ENCODE data around the gene UGT2B28. TPM values are rescaled to one million over a fixed set of nuclear protein-coding genes. Genes with fewer than 3 reads are reported as not detected.
"Not testable (repeated sequence)": the region's sequence is repeated elsewhere in the genome, so short reads cannot be mapped to it uniquely, and the experiment has no call there.

The UGT2B28 gene
- total RNA-seq: not detected in 2 replicates

- DNase-seq (ENCODE audit: low read depth); H3K4me3 ChIP-seq (ENCODE audit: low read depth, low read length): not testable (repeated sequence)
Measured at GRCh38 chr4:69280081-69280480, at the start of gene UGT2B28. Gene UGT2B28 (plus strand): TSS chr4:69280475. CDS start chr4:69280501, 26 bp downstream.

GRCh38 chr4:69239092-69239491, 41.2 kb upstream of the UGT2B28 start:
- no peak for DNase-seq (ENCODE audit: low read depth)
- H3K4me3 ChIP-seq (ENCODE audit: low read depth, low read length): no peak overlapping the region
- TF ChIP-seq CTCF (conservative IDR thresholded peaks at IDR 0.05; ENCODE audit: low read depth, low read length): no peak

- no peak overlapping the region for H3K4me3 ChIP-seq (ENCODE audit: low read depth, low read length)
- TF ChIP-seq CTCF (conservative IDR thresholded peaks at IDR 0.05; ENCODE audit: low read depth, low read length): no peak
- no peak for DNase-seq (ENCODE audit: low read depth)
Measured at GRCh38 chr4:69239557-69240168, 40.6 kb upstream of the UGT2B28 start.

- H3K4me3 ChIP-seq (ENCODE audit: low read depth, low read length); DNase-seq (ENCODE audit: low read depth): not testable (repeated sequence)
Measured at GRCh38 chr4:69240787-69241186, 39.5 kb upstream of the UGT2B28 start.

- not testable (repeated sequence) for DNase-seq (ENCODE audit: low read depth)
Measured at GRCh38 chr4:69241746-69242145, 38.5 kb upstream of the UGT2B28 start.

GRCh38 chr4:69242562-69243240, 37.6 kb upstream of the UGT2B28 start:
- DNase-seq (ENCODE audit: low read depth); H3K4me3 ChIP-seq (ENCODE audit: low read depth, low read length): not testable (repeated sequence)

More at GRCh38 chr4:69241746-69242145, 38.5 kb upstream of the UGT2B28 start:
- H3K4me3 ChIP-seq (ENCODE audit: low read depth, low read length): not testable (repeated sequence)

- not testable (repeated sequence) for H3K4me3 ChIP-seq (ENCODE audit: low read depth, low read length)
Measured at GRCh38 chr4:69250884-69251283, 29.4 kb upstream of the UGT2B28 start.

GRCh38 chr4:69253147-69253772, 27.0 kb upstream of the UGT2B28 start:
- not testable (repeated sequence) for DNase-seq (ENCODE audit: low read depth); H3K4me3 ChIP-seq (ENCODE audit: low read depth, low read length)

More at GRCh38 chr4:69250884-69251283, 29.4 kb upstream of the UGT2B28 start:
- not testable (repeated sequence) for DNase-seq (ENCODE audit: low read depth)

GRCh38 chr4:69268612-69269011, 11.7 kb upstream of the UGT2B28 start:
- not testable (repeated sequence) for H3K4me3 ChIP-seq (ENCODE audit: low read depth, low read length); DNase-seq (ENCODE audit: low read depth)

GRCh38 chr4:69296356-69296755, 16.1 kb downstream of the UGT2B28 start:
- not testable (repeated sequence) for H3K4me3 ChIP-seq (ENCODE audit: low read depth, low read length); DNase-seq (ENCODE audit: low read depth)

GRCh38 chr4:69308426-69309033, 28.3 kb downstream of the UGT2B28 start:
- DNase-seq (ENCODE audit: low read depth); H3K4me3 ChIP-seq (ENCODE audit: low read depth, low read length): not testable (repeated sequence)

- H3K4me3 ChIP-seq (ENCODE audit: low read depth, low read length); DNase-seq (ENCODE audit: low read depth): not testable (repeated sequence)
Measured at GRCh38 chr4:69309549-69310076, 29.3 kb downstream of the UGT2B28 start.

- H3K4me3 ChIP-seq (ENCODE audit: low read depth, low read length); DNase-seq (ENCODE audit: low read depth): not testable (repeated sequence)
Measured at GRCh38 chr4:69310262-69310661, 30.0 kb downstream of the UGT2B28 start.

Data from epithelial cell of proximal tubule (primary cell).